Kidney (tissue), 22 donors: ENCODE measurements around the gene DPEP2NB. TPM values are rescaled to one million over a fixed set of nuclear protein-coding genes. Genes with fewer than 3 reads are reported as not detected.

Source experiments
- DNase-seq, 5 donors: peaks; one replicate each; pipeline ENCODE4 v3.0.0-alpha.2; 2013 to 2020
- FAIRE-seq: peaks from 2 replicates; lab custom pipeline; 2012; peaks lifted over from hg19 to GRCh38; lab: Jason Lieb, UNC
- H3K27ac ChIP-seq, 2 donors: one replicate each; pipeline ENCODE4 v1.7.0; 2013; ENCODE audit warnings: low read depth in 2 of 2, low read length in 2 of 2, inconsistent platforms in 1 of 2
- H3K27me3 ChIP-seq: one replicate; pipeline ENCODE4 v1.7.1; 2013; ENCODE audit warnings: low read length, inconsistent platforms; ENCODE audit not compliant: control insufficient read depth, insufficient read depth
- H3K36me3 ChIP-seq, 3 donors: one replicate each; pipeline versions ENCODE4 v1.7.0 to v1.7.1; 2013; ENCODE audit warnings: low read length in 3 of 3, control low read depth in 1 of 3, inconsistent platforms in 1 of 3; ENCODE audit not compliant: insufficient read depth in 3 of 3, control insufficient read depth in 2 of 3
- H3K4me1 ChIP-seq, 3 donors: one replicate each; pipeline versions ENCODE4 v1.7.0 to v1.7.1; 2013; ENCODE audit warnings: low read length in 3 of 3, inconsistent platforms in 1 of 3, low read depth in 1 of 3; ENCODE audit not compliant: control insufficient read depth in 2 of 3, insufficient read depth in 2 of 3
- H3K4me3 ChIP-seq, 3 donors: one replicate each; pipeline versions ENCODE4 v1.7.0 to v1.8.1; 2013; ENCODE audit warnings: low read length in 3 of 3, control low read depth in 1 of 3, inconsistent platforms in 1 of 3
- H3K9ac ChIP-seq, 3 donors: one replicate each; pipeline versions ENCODE4 v1.7.0 to v1.7.1; 2013; ENCODE audit warnings: low read length in 3 of 3, control low read depth in 1 of 3, inconsistent platforms in 1 of 3
- H3K9me3 ChIP-seq, 3 donors: one replicate each; pipeline versions ENCODE4 v1.7.0 to v1.7.1; 2013; ENCODE audit warnings: low read length in 3 of 3, control low read depth in 1 of 3, inconsistent platforms in 1 of 3; ENCODE audit not compliant: control insufficient read depth in 2 of 3, insufficient read depth in 1 of 3
- intact Hi-C: fragments of 100-400 bp; cut with DNase I; formaldehyde crosslinking; loops from one replicate; pipeline ENCODE4 v1.11.1; 2022
- long read RNA-seq, 10 donors: library from polyadenylated mRNA in 1 of 10; unstranded in 1 of 10; transcript quantifications; one replicate each; pipeline ENCODE4 v2.0.0 and lab custom pipeline, GENCODE V29; 2021 to 2026
- polyA plus RNA-seq: library from polyadenylated mRNA; stranded (reverse); fragments of 350-450 nt; fragmentation: Illumina TruSeq; extraction: RNeasy Lipid Tissue Mini Kit (QIAGEN cat#74804); gene quantifications from one replicate; pipeline ENCODE4 v1.2.3, GENCODE V29; 2014; ENCODE audit warnings: low read depth, low replicate concordance; ENCODE audit not compliant: insufficient read depth
- total RNA-seq: library from RNA; stranded (reverse); fragmentation: NEBNext Ultra II Directional; extraction: Animal tissue kit (Norgen Biotek cat#: 25700); gene quantifications from one replicate; pipeline ENCODE4 v1.2.1, GENCODE V29; 2021
- TF ChIP-seq, protein P1 (sequence below): IDR thresholded peaks from 3 replicates; pipeline ENCODE4 v1.5.1; 2012; ENCODE audit warnings: mild to moderate bottlenecking, moderate library complexity, borderline replicate concordance; ENCODE audit not compliant: insufficient read depth; ENCODE audit errors: extremely low read depth
- donor health status: control.
- donor health status: control.
- donor health status: control.
- donor health status: control.
- donor health status: control.
- donor health status: DM: yes; HTN: yes; CAD: no.
- donor health status: Normal renal cell carcinoma (clear cell type).

Gene DPEP2NB, protein sequence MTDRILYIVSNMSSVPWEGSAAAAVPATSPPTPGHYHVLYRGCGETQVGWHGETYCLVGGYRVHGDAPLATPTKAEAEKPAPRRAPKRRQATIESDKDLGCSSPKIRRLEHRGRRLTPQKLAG
- total RNA-seq (not detected), polyA plus RNA-seq (not detected)
- long read RNA-seq, donor 1: 0 reads
- long read RNA-seq, donor 2: 0 reads
- long read RNA-seq, donor 3: 0 reads
- long read RNA-seq, donor 4: 0 reads
- long read RNA-seq, donor 5: 0 reads
- long read RNA-seq, donor 6: 0 reads
- long read RNA-seq, donor 7: 0 reads
- long read RNA-seq, donor 8: 0 reads
- long read RNA-seq, donor 9: 0 reads
- long read RNA-seq, donor 10: 0 reads

DNA sequence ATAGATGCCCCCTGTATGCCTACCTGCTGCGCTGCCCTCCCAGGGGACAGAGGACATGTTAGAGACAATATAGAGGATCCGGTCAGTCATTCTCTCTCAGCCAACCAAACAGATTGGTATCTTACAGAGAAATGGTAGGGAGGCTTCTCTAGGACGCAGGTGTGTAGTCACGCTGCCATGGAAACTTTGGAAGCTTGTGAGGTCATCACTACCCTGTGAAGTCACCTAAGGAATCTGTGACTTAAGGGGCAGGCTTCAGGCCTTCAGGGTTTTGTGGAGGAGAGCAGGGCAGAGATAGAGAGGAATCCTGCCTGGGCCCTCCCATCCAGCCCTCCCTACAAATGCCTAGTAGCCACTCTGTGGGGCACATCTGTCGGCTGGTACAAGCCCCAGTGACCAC, at the start of gene DPEP2NB:
Gene DPEP2NB (minus strand): TSS at position 231 of the 400 bp plus-strand sequence. CDS start 141 bp downstream, at position 90.
- Histone ChIP-seq H3K9ac (no peak within 1 kb of the TSS), H3K4me3 (no peak within 1 kb of the TSS), H3K36me3 (no peaks in the 10 kb centered on the region), H3K9me3 (no peaks in the 10 kb centered on the region), H3K27me3 (no peaks in the 10 kb centered on the region), H3K27ac (no peak within 1 kb of the TSS), H3K4me1 (no peaks in the 10 kb centered on the region)
- intact Hi-C loops: no loop called here
- DNase-seq: no peak
- TF ChIP-seq, protein P1, sequence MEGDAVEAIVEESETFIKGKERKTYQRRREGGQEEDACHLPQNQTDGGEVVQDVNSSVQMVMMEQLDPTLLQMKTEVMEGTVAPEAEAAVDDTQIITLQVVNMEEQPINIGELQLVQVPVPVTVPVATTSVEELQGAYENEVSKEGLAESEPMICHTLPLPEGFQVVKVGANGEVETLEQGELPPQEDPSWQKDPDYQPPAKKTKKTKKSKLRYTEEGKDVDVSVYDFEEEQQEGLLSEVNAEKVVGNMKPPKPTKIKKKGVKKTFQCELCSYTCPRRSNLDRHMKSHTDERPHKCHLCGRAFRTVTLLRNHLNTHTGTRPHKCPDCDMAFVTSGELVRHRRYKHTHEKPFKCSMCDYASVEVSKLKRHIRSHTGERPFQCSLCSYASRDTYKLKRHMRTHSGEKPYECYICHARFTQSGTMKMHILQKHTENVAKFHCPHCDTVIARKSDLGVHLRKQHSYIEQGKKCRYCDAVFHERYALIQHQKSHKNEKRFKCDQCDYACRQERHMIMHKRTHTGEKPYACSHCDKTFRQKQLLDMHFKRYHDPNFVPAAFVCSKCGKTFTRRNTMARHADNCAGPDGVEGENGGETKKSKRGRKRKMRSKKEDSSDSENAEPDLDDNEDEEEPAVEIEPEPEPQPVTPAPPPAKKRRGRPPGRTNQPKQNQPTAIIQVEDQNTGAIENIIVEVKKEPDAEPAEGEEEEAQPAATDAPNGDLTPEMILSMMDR: no peak
- no peak for FAIRE-seq

DNA sequence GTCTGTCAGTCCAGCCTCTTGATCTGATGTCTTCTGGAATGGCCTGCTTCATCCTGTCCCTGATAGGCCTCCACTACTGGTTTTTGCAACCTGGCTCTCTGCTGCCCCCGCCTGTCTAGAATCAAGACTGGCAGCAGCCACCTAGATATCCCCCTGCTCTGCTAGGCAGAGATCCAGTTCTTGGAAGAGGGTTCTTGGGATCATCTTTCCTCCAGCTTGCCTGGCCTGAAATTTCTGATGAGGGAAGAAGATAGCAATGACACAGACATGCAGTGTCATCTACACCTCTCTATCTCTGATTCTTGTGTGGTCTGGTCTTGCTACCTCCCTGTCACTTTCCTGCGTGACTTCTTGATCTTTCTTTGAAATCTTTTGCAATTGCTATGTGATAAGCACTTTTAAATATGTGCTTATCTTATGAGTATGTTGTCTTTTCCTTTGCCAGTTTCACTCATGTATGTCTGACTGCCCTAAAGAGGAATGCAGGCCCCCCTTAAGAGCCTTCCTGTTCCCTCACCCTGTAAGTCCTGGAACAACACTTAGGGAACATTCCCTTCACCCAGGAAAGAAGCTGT, 49.2 kb upstream of the DPEP2NB start:
- Histone ChIP-seq H3K27ac (peak overlapping the region in 1 of 2 donors; percentile 20), H3K27me3 (no peaks in the 10 kb centered on the region), H3K36me3 (peaks cover 0 to 6% (median 0%) of the 10 kb centered on the region in 3 donors), H3K4me1 (peaks cover 0 to 13% (median 4%) of the 10 kb centered on the region in 3 donors), H3K4me3 (no peak overlapping the region), H3K9me3 (no peaks in the 10 kb centered on the region), H3K9ac (no peak overlapping the region)
- FAIRE-seq (no peak), DNase-seq (peak; percentile 59 to 76 (median 61))
- intact Hi-C loops: no loop called here
- TF ChIP-seq, protein P1: peak; percentile 73

DNA sequence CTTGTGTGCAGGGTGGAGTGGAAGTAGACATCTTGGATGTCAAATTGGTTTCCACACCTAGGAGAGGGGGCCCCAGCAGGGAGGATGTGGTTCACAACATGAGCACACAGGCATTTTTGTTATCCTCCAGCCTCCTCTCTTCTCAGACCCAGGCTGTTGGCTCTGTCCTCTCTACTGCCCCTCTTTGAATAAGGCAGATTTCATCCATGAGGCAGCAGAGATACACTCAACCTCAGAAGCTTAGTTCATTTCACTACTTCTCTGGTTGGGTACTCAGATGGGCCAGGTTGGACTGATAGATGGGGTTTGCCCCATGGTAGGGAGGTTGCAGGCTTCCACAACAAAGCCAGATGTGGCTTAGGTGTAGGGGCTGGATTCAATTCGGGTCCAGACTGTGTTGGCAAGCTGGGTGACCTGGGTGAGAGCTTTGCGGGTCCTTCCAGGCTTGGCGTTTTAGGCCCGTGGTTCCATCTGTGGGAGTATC, 47.2 kb upstream of the DPEP2NB start:
- Histone ChIP-seq H3K27me3 (no peaks in the 10 kb centered on the region), H3K36me3 (peaks cover 0 to 6% (median 0%) of the 10 kb centered on the region in 3 donors), H3K4me1 (peaks cover 0 to 8% (median 0%) of the 10 kb centered on the region in 3 donors), H3K27ac (no peak overlapping the region), H3K4me3 (no peak overlapping the region), H3K9ac (no peak overlapping the region), H3K9me3 (no peaks in the 10 kb centered on the region)
- intact Hi-C loops: no loop called here
- no peak for FAIRE-seq
- TF ChIP-seq, protein P1: no peak
- DNase-seq: no peak
